GM12892 (cell line): ENCODE data around the gene RSPO1.

Experiments used
- POLR2A ChIP-seq: IDR thresholded peaks from 2 replicates; pipeline ENCODE4 v1.6.1; 2011; ENCODE audit warnings: low read depth, low read length, control low read depth
- POLR2AphosphoS5 ChIP-seq: IDR thresholded peaks from 2 replicates; pipeline ENCODE4 v1.6.1; 2011; ENCODE audit warnings: low read depth, low read length, control low read depth
- TAF1 ChIP-seq: IDR thresholded peaks from 2 replicates; pipeline ENCODE4 v1.6.1; 2011; ENCODE audit warnings: low read depth, mild to moderate bottlenecking, control low read depth, low read length, borderline replicate concordance

GRCh38 chr1:37562984-37563383 is 71.7 kb downstream of the RSPO1 start:
- TF ChIP-seq TAF1 = no peak
- TF ChIP-seq POLR2AphosphoS5 = no peak
- no peak for TF ChIP-seq POLR2A
